Tongue (tissue), 2 donors: ENCODE data around the gene EPM2A. TPM values are rescaled to one million over a fixed set of nuclear protein-coding genes. Genes with fewer than 3 reads are reported as not detected.
"Not testable (repeated sequence)": the region's sequence is repeated elsewhere in the genome, so short reads cannot be mapped to it uniquely, and the experiment has no call there.

Experiments
- DNase-seq: peaks from one replicate; pipeline ENCODE4 v3.0.0-alpha.2; 2015
- total RNA-seq: library from RNA; depleted of rRNA; stranded (reverse); fragments of >200 nt; gene quantifications from one replicate; pipeline ENCODE4 v1.2.3, GENCODE V29; 2014

Gene EPM2A
- total RNA-seq, 1 donor from 2014 or later, result 51.3 TPM

GRCh38 chr6:145729887-145730286 lies 5.4 kb downstream of the EPM2A start:
- no peak for DNase-seq

- DNase-seq, result no peak
Measured at GRCh38 chr6:145728444-145729385, 6.6 kb downstream of the EPM2A start.

GRCh38 chr6:145727817-145728388 lies 7.4 kb downstream of the EPM2A start:
- DNase-seq, result no peak

GRCh38 chr6:145725570-145725969 lies 9.8 kb downstream of the EPM2A start:
- DNase-seq, result no peak

GRCh38 chr6:145723646-145724045 lies 11.7 kb downstream of the EPM2A start:
- no peak for DNase-seq

GRCh38 chr6:145722190-145722589 lies 13.1 kb downstream of the EPM2A start:
- no peak for DNase-seq

GRCh38 chr6:145721144-145721543 lies 14.2 kb downstream of the EPM2A start:
- DNase-seq, result no peak

GRCh38 chr6:145715426-145715825 lies 19.9 kb downstream of the EPM2A start:
- DNase-seq, result no peak

- no peak for DNase-seq
Measured at GRCh38 chr6:145714731-145715130, 20.6 kb downstream of the EPM2A start.

GRCh38 chr6:145713773-145714172 lies 21.5 kb downstream of the EPM2A start:
- DNase-seq, result no peak

GRCh38 chr6:145711372-145711771 lies 23.9 kb downstream of the EPM2A start:
- no peak for DNase-seq

- no peak for DNase-seq
Measured at GRCh38 chr6:145707397-145707796, 27.9 kb downstream of the EPM2A start.

GRCh38 chr6:145705561-145705960 lies 29.8 kb downstream of the EPM2A start:
- DNase-seq, result no peak

- DNase-seq, result peak; percentile 16
Measured at GRCh38 chr6:145704143-145704781, 31.1 kb downstream of the EPM2A start.

- no peak for DNase-seq
Measured at GRCh38 chr6:145699462-145699861, 35.9 kb downstream of the EPM2A start.

- not testable (repeated sequence) for DNase-seq
Measured at GRCh38 chr6:145697401-145697800, 37.9 kb downstream of the EPM2A start.

- DNase-seq, result no peak
Measured at GRCh38 chr6:145694083-145694737, 41.1 kb downstream of the EPM2A start.

- no peak for DNase-seq
Measured at GRCh38 chr6:145690969-145691368, 44.4 kb downstream of the EPM2A start.

GRCh38 chr6:145689529-145689928 lies 45.8 kb downstream of the EPM2A start:
- no peak for DNase-seq

- no peak for DNase-seq
Measured at GRCh38 chr6:145688493-145688905, 46.8 kb downstream of the EPM2A start.

GRCh38 chr6:145685932-145686331 lies 49.4 kb downstream of the EPM2A start:
- no peak for DNase-seq

- DNase-seq, result no peak
Measured at GRCh38 chr6:145681965-145682364, 53.4 kb downstream of the EPM2A start.

GRCh38 chr6:145673504-145673903 lies 61.8 kb downstream of the EPM2A start:
- DNase-seq, result no peak
